WERI-Rb-1 (cell line): ENCODE measurements around the gene VPS13D.
"Not testable (repeated sequence)": the region's sequence is repeated elsewhere in the genome, so short reads cannot be mapped to it uniquely, and the experiment has no call there.

Experiments
- DNase-seq: peaks from one replicate; pipeline ENCODE4 v3.0.0-alpha.2; 2020
- H3K27ac ChIP-seq: fragments of 250-450 bp; sonication (Bioruptor Pico); 2 replicates; pipeline ENCODE4 v1.5.1; 2020; ENCODE audit warnings: mild to moderate bottlenecking, moderate library complexity
- H3K27me3 ChIP-seq: fragments of 250-450 bp; sonication (Bioruptor Pico); 2 replicates; pipeline ENCODE4 v1.5.1; 2021; ENCODE audit warnings: mild to moderate bottlenecking, low read depth, moderate library complexity; ENCODE audit not compliant: insufficient read depth, severe bottlenecking
- H3K36me3 ChIP-seq: fragments of 250-450 bp; sonication (Bioruptor Pico); 2 replicates; pipeline ENCODE4 v1.5.1; 2020; ENCODE audit warnings: mild to moderate bottlenecking, moderate library complexity
- H3K4me3 ChIP-seq: 2 replicates; pipeline ENCODE4 v1.5.1; 2011; ENCODE audit warnings: low read depth, mild to moderate bottlenecking, control low read depth, low read length
- H3K9me3 ChIP-seq: fragments of 250-450 bp; sonication (Bioruptor Pico); 2 replicates; pipeline ENCODE4 v1.5.1; 2021; ENCODE audit warnings: mild to moderate bottlenecking, moderate library complexity; ENCODE audit not compliant: severe bottlenecking
- TF ChIP-seq, protein P1 (sequence below): IDR thresholded peaks from 2 replicates; pipeline ENCODE4 v1.5.1; 2011; ENCODE audit warnings: low read depth, mild to moderate bottlenecking, control low read depth, inconsistent platforms, low read length

VPS13D gene

DNA sequence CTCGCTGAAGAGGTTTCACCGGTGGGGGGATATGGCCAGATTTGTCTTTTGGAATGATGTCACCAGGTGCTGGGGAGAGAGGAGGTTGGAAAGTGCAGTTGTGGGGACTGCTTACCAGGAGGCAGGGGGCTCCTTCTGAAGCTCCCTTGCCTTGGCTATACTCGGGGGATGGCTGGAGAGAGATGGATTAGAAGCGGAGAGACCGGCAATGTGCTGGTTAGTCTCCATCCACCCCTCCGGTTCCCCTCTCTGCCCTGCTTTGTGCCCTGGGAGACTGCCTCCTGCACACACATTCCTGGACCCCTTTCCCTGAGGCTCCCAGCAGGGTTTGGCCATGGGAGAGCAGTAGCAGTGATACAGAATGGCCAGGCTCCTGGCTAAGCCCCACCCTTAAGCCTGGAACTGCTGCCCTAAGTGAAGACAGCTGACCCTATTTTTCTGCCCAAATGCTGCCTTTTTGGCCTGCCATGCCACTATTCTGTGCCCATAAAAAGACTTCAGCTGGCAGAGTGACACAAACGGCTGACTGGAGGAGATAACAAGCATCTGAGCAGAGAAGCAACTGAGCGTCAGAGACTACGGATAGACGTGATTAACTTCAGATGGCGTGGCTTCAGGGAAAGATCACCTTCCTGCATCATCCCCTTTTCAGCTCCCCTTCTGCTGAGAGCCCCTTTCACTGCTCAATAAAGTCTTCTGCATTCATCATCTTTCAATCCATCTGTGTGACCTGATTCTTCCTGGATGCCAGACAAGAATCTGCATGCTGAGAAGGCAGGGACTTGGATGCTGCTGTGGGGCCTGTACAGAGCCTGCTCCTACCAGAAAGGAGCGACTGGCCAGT lies 14.5 kb upstream of the VPS13D start:
- Histone ChIP-seq H3K9me3 (peaks cover 12% of the 10 kb centered on the region), H3K27me3 (peaks cover 24% of the 10 kb centered on the region), H3K36me3 (no peaks in the 10 kb centered on the region), H3K4me3 (no peak overlapping the region), H3K27ac (no peak overlapping the region)
- TF ChIP-seq, protein P1, sequence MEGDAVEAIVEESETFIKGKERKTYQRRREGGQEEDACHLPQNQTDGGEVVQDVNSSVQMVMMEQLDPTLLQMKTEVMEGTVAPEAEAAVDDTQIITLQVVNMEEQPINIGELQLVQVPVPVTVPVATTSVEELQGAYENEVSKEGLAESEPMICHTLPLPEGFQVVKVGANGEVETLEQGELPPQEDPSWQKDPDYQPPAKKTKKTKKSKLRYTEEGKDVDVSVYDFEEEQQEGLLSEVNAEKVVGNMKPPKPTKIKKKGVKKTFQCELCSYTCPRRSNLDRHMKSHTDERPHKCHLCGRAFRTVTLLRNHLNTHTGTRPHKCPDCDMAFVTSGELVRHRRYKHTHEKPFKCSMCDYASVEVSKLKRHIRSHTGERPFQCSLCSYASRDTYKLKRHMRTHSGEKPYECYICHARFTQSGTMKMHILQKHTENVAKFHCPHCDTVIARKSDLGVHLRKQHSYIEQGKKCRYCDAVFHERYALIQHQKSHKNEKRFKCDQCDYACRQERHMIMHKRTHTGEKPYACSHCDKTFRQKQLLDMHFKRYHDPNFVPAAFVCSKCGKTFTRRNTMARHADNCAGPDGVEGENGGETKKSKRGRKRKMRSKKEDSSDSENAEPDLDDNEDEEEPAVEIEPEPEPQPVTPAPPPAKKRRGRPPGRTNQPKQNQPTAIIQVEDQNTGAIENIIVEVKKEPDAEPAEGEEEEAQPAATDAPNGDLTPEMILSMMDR, result no peak
- DNase-seq, result no peak

DNA sequence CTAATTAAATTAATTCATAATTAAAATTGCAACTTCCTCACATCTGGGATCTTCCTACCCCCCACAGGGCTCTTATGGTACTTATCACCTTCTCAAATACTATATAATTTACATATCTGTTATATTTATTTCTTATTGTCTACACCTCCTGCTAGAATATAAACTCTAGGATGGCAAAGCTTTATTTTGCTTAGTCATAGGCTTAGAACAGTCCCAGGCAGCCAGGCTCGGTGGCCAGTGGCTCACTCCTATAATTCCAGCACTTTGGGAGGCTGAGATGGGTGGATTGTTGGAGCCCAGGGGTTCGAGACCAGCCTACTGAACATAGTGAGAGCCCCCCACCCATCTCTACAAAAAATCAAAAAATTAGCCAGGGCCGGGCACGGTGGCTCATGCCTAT lies 10.0 kb upstream of the VPS13D start:
- no peak overlapping the region for H3K4me3 ChIP-seq
- H3K27me3 ChIP-seq, result peaks cover 4% of the 10 kb centered on the region
- no peaks in the 10 kb centered on the region for H3K36me3 ChIP-seq
- no peak for DNase-seq
- H3K9me3 ChIP-seq, result peaks cover 27% of the 10 kb centered on the region
- no peak overlapping the region for H3K27ac ChIP-seq
- TF ChIP-seq, protein P1, result no peak

DNA sequence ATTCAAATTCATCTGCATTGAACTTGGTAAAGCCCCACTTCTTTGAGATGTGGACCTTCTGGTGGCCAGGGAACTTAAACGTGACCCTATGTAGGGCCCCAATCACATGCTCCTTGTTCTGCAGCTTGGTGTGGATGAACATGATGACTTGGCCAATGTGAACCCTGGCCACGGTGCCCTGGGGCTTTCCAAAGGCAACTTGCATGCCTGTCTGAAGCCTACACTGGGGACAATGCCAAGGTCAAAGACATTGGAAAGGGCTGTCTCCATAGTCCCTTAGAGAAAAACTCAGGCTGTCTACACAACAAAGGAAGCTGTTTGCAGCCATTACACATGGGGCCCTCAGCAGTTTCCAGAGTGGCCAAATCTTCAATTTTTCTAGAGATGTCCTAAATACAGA lies 8.9 kb upstream of the VPS13D start:
- Histone ChIP-seq H3K27ac (no peak overlapping the region), H3K36me3 (no peaks in the 10 kb centered on the region), H3K9me3 (peaks cover 16% of the 10 kb centered on the region), H3K4me3 (no peak overlapping the region), H3K27me3 (peaks cover 2% of the 10 kb centered on the region)
- no peak for DNase-seq
- TF ChIP-seq, protein P1, result no peak

DNA sequence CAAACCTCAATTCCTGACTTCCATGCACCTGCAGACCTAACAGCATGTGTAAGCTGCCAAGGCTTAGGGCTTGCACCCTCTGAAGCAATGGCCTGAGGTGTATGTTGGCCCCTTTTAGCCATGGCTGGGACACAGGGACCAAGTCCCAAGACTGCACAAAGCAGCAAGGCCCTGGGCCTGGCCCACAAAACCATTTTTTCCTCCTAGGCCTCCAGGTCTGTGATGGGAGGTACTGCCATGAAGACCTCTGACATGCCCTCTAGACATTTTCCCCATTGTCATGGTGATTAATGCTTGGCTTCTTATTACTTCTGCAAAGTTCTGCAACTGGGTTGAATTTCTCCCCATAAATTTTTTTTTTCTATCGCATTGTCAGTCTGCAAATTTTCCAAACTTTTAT lies 7.1 kb upstream of the VPS13D start:
- not testable (repeated sequence) for H3K36me3 ChIP-seq, DNase-seq, H3K27ac ChIP-seq, H3K27me3 ChIP-seq, H3K4me3 ChIP-seq
- H3K9me3 ChIP-seq, result peaks cover 14% of the 10 kb centered on the region

DNA sequence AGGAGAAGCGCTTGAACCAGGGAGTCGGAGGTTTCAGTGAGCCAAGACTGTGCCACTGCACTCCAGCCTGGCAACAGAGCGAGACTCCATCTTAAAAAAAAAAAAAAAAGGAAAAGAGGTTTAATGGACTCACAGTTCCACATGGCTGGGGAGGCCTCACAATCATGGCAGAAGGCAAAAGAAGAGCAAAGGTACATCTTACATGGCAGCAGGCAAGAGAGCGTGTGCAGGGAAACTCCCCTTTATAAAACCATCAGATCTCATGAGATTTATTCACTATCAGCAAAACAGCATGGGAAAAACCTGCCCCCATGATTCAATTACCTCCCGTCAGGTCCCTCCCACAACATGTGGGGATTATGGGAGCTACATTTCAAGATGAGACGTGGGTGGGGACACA lies 5.7 kb upstream of the VPS13D start:
- H3K36me3 ChIP-seq, H3K4me3 ChIP-seq, DNase-seq, H3K27ac ChIP-seq, H3K27me3 ChIP-seq: not testable (repeated sequence)
- H3K9me3 ChIP-seq, result peaks cover 14% of the 10 kb centered on the region

DNA sequence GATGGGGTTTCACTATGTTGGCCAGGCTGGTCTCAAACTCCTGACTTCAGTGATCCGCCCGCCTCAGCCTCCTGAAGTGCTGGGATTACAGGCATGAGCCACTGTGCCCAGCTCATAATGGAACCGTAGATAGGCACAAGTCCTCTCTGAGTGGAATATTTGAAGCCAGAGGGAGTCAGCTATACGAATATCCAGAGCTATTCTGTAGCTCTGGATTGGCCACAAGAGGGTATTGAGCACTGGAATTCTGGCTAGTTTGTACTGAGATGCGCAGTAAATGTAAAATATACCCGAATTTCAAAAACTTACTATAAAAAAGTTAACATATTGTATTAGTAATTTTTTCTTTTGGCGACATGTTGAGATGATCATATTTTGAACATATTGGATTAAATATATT lies 851 bp upstream of the VPS13D start:
- TF ChIP-seq, protein P1, result no peak

DNA sequence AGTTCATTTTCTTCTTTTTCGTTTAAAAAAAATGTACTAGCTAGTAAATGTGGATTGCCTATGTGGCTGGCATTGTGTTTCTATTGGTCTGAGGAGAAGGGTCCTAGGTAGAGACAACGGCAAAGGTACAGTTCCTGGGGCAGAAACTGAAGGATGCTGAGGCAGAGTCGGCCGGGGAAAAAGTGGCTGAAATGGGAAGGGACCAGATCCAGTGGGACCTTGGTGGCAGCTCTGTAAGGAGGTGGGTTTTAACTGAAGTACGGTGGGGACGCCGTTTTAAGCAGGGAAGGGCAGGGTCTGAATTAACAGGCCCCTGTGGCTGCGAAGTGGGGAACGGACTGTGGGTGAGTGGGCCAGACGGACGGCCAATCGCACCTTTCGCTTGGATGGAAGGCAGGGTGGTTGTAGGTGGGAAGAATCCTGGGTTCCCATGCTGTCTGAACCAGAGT lies 420 bp upstream of the VPS13D start:
- TF ChIP-seq, protein P1, result no peak
- H3K9me3 ChIP-seq, result no peaks in the 10 kb centered on the region
- no peak for DNase-seq
- H3K27ac ChIP-seq, result no peak overlapping the region
- no peak overlapping the region for H3K4me3 ChIP-seq
- no peaks in the 10 kb centered on the region for H3K27me3 ChIP-seq
- H3K36me3 ChIP-seq, result no peaks in the 10 kb centered on the region; the same call in 1 of the 2 replicates

More for the DNA sequence above, 851 bp upstream of the VPS13D start:
- Histone ChIP-seq H3K27ac (no peak overlapping the region), H3K27me3 (no peaks in the 10 kb centered on the region), H3K36me3 (no peaks in the 10 kb centered on the region), H3K4me3 (no peak overlapping the region), H3K9me3 (no peaks in the 10 kb centered on the region)
- DNase-seq, result no peak
